ENCODE data around the gene TMEM185B.
"Not testable (repeated sequence)": the region's sequence is repeated elsewhere in the genome, so short reads cannot be mapped to it uniquely, and the experiment has no call there.

TMEM185B gene

DNA sequence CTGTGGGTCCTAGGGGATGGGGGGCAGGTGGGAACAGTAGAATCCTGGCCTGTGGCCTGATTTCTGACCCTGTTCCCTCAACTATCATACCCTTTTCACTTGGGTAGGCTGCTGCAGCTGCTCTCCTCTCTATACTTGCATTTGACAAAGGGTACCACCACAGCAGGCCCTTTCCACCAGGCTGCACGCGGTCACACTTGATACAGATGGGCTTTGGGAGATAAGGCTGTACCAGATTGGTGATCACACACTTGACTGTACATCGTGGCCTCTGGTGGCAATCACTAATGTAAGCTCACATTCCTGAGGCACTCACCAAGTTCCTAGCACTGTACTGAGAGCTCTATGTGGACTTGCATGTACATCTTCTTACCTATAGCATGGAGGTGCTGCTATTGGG is 27.9 kb upstream of the TMEM185B start:
- no peak for DNase-seq

GRCh38 chr2:120250640-120251039 is 27.4 kb upstream of the TMEM185B start:
- no peak for DNase-seq

DNA sequence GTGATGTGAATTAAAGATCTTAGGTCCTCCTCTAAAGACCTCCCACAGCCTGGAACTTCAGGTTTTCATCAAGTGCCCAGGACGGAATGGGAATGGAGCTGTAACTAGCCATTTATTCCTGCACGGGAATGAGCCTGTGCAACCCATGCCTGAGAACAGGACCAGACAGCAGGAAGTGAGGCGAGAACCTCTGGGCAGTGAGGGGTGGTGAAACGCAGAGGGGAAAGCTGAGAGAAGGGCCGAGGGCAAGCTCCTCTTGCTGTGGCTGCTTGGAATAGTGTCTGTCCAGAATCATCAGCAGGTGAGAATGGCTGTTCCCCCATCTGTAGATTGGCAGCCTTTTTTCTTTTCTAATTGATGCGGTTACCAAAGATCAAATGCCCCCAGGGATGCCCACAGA is 24.7 kb upstream of the TMEM185B start:
- DNase-seq: no peak

- DNase-seq: no peak
Measured at GRCh38 chr2:120246546-120247300, 23.5 kb upstream of the TMEM185B start.

GRCh38 chr2:120245520-120246332 is 22.5 kb upstream of the TMEM185B start:
- no peak for DNase-seq

DNA sequence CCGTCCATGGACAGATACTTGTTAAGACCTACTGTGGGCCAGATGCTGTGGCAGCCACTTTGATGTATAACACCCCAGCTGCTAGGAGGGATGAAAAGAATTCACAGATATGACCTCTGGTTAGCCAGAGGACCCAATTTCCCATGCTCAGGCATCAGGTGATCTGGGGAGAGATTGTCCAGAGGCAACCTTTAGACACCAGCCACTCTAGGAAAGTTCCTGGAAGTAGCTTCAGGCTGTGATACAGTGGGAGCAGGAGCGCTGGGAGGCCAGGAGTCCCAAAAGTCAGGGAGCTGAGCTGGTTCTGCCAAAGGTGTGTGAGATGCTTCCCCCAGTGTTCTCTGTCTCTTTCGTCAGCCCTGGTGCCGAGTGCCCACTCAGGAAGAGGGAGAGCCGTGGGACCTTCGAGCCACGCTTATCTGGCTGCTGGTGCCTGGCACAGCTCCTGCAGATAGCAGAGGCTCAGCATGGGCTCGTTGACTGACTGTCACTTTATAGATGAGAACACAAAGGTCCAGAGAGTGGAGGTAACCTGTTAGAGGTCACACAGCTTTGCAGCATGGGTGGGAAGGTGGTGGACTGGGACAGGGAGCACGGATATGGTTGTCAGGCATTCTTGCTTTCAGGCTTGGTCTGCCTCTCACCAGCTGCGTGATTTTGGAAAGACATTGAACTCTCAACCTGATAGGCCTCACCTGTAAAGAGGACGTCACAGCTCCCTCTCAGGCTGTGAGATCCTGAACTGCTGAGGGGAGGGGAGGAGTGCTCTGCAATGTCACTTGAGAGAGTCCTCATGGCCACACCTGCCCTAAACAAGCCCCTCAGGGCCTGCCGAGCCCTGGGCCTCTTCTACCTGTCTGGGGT is 21.7 kb upstream of the TMEM185B start:
- no peak for DNase-seq

- DNase-seq: no peak
Measured at GRCh38 chr2:120243875-120244553, 20.8 kb upstream of the TMEM185B start.

DNA sequence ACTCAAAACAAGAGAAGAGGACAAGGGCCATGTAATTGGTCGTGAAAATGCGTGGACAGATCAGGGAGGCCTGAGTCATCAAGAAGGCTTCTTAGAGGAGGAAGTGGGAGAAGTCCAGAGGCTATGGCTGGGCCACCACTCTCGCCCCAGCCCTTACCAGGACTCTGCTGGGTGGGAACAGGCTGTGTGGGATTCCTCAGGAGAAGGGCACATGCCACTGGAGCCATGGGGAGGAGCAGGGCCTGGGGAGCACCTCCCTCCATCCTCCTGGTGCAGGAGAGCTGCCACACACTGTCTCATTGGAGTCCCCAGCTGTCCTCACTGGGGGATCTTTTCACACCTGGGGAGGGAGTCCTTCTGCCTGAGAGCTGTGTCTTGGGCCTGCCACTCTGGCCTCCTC is 20.0 kb upstream of the TMEM185B start:
- no peak for DNase-seq

- DNase-seq: no peak
Measured at GRCh38 chr2:120241684-120242083, 18.5 kb upstream of the TMEM185B start.

GRCh38 chr2:120240901-120241429 is 17.8 kb upstream of the TMEM185B start:
- DNase-seq: no peak

GRCh38 chr2:120239488-120240287 is 16.5 kb upstream of the TMEM185B start:
- no peak for DNase-seq

DNA sequence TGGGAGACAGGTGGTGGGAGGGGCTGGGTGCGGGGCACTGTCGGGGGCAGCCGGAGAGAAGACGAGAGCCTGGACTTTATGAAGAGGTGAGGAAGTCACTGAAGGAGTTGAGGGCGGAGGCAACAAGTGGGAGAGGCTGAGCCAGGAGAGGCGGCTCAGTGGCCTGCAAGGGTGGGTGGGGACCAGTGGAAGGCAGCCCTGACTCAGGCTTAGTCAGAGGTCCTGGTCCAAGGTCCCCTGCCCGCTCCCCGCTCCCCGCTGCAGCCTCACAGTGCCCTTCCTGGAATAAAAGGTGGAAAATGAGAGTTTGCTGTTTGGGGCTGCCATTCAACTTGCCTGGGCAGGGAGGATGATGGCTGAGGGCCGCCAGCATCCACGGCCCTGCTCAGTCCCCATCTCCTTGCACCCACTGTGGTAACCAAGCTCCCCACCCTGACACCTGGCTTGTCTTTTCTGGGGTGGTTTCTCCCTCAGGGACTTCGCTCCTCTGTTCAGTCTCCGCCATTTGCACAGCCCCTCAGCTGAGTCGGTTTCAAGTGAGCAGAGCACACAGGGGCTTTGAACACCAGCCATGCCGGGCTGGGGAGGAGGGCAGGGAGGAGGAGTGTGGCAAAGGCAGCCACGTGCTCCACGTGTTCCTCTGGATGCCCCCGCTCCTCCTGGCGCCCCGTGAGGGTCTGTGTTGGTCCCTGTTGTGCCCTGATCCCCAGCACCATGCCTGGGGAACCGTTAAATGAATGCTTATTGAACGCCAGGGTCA is 15.7 kb upstream of the TMEM185B start:
- no peak for DNase-seq

DNA sequence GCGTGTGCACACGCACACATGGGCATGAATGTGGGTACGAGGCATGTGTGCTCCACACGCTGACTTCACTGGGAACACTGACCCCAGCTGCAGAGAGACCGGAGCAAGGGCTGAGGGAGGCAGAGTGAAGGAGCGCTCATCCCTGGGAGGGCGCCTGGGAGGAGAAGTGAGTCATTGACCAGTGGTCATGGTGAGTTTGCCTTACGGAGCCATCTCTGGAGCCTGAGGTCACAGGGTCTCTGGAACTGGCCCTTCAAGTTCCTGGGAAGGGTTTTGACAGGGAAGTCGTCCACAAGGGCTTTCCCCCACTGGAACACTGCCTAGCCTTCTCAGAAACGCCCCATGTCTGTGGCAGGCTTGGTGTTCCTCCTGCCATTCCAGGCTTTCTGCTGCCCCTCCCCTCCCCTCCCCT is 14.3 kb upstream of the TMEM185B start:
- DNase-seq: no peak

GRCh38 chr2:120236791-120237190 is 13.6 kb upstream of the TMEM185B start:
- DNase-seq: no peak

DNA sequence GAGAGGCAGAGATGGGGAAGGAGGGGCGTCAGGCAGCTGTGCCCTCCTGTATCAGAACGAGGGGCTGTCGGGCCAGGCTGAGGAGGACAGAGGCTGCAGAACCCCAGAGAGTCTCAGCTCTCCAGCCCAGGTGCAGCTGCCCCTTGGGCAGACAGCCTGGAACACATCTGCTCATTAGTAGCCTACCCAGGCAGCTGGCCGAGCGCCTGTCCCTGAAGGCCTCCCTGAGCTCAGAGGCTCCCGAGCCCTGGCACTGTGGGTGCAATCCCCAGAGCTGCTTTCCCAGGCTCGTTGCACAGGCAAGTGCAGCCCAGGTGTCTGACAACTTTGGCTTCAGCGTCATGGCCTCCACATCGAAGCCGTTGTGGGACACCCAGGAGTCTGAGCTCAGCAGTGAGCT is 13.1 kb upstream of the TMEM185B start:
- no peak for DNase-seq

GRCh38 chr2:120235681-120236080 is 12.5 kb upstream of the TMEM185B start:
- DNase-seq: no peak

GRCh38 chr2:120235158-120235557 is 12.0 kb upstream of the TMEM185B start:
- DNase-seq: not testable (repeated sequence)

DNA sequence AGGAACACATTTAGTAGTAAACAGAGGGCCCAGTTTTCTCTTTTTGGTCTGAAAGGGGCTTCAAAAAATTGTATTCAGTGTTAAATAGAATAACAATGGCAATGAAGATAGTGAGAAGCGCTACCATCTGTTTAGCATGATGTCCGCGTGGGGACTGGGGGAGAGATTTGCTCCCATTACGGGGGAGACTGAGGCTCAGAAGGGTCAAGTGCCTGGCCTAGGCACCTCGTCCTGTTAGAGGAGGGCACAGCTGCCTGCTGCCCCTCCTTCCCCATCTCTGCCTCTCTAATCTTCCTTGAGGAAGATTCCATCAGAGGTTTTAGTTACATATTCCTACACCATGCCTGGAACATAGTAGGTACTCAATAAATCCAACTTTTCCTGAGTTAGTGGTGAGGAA is 10.1 kb upstream of the TMEM185B start:
- DNase-seq: no peak

DNA sequence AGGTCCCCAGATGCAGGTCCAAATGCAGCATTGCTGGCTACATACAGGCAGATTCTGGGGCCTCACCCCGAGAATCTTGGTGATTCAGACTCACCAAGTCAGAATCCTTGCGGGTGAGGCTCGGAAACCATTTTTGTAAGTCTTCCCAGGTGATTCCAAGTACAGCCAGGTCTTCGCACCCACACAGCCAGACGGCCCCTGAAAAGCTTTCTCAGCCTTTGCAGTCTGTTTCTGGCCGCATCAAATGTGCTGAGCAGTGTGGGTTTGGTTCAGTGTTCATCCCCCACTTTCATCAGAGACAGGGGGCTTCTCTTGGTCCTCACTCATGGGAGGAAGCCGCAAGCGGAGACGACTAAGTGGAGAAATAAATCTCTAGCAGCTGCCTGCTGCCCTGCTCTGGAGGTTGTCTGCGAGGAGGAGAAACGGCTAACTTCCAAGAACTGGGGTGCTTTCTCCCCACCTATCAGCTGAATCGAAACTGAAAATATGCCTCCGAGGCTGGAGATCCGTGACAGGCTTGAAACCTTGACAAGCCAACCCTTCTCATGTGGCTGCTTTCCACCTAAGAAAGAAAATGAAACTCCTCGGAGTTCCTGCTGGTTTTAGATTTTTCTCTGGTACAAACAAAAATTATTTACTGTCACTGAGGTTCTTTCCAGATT is 8.9 kb upstream of the TMEM185B start:
- DNase-seq: peak; percentile 73

DNA sequence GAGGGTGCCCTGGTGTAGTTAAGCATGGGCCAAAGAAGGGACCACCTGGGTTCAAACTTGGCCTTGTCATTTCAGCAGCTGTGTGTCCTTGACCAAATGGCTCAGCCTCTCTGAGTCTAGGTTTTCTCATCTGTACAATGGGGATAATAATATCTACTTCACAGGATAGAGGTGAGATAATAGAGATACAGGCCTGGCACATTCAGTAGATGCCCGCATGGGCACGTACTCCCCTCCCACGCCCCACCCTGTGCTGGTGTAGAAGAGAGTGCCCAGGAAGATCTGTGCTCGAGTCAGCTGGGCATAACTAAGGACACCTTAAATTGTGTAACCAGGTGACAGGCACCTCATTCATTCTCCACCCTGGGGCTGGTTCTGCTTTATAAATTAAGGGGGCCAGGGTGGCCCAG is 8.4 kb upstream of the TMEM185B start:
- peak; percentile 42 for DNase-seq
